SU-DHL-6 (cell line): ENCODE results near the gene CRKL.

Source experiments
- CTCF ChIP-seq: fragments of 200-600 bp; sonication (generic); IDR thresholded peaks from one replicate; pipeline ENCODE4 v1.5.1; 2017; ENCODE audit warnings: antibody characterized with exemption, mild to moderate bottlenecking, low read length, moderate library complexity; ENCODE audit not compliant: insufficient read depth, poor library complexity, severe bottlenecking
- EZH2phosphoT487 ChIP-seq: fragments of 200-600 bp; sonication (generic), shearing (Covaris generic); conservative IDR thresholded peaks from 2 replicates; pipeline ENCODE4 v1.6.1; 2018; ENCODE audit warnings: mild to moderate bottlenecking, antibody characterized with exemption, low read length, moderate library complexity, mixed read lengths

- TF ChIP-seq CTCF = no peak
- no peak for TF ChIP-seq EZH2phosphoT487
Measured at GRCh38 chr22:20964799-20965103, 47.5 kb downstream of the CRKL start.
